ENCODE data around the gene RFX1. TPM values are rescaled to one million over a fixed set of nuclear protein-coding genes. Genes with fewer than 3 reads are reported as not detected.

The RFX1 gene
- polyA plus RNA-seq, 1 donor from 2014 or later, result 2.2 TPM

DNA sequence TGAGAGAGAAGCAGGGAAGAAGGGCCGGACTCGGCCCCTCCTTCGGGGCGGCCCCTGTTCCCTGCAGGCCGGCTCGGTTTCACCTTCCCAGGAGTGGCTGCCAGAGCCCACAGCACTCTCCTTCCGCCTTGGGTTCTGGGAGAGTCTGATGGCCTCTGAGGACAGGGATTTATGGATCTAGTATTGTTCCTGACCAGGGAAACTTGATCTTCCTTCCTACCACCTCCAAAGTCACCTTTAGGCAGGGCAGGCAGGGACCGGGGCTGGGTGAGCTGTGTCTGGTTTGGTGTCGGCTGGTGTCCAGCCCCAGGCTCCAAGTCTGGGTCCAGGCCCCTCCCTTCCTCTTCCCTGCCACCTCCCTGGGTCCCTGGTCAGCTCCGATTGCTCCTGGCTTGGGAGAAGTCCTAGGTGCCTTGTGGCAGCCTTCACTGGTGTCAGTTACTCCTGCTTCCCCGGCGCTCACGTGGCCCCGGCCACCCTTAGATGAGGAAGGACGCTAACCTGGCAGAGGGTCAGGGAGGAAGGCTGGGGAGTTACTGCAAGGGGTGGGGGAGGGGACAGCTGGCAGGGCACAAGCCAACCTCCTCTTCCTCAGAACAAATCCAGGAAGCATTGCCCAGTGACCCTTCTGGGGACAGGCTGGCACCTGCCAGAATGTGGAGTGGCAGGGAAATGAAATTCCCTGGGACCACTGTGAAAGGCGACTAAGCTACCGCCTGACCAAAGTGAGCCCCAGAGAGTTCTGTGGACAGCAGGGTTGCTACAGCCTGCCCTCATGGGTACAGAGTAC lies 18.8 kb downstream of the RFX1 start (continued):
- TF ChIP-seq MXI1 (conservative IDR thresholded peaks at IDR 0.05; ENCODE audit: poor library complexity, severe bottlenecking) (no peak), RAD21 (conservative IDR thresholded peaks at IDR 0.05) (no peak)

- Histone ChIP-seq H2AFZ (ENCODE audit: low read depth, low read length) (no peak overlapping the region), H3K9me3 (ENCODE audit: low read length) (no peaks in the 10 kb centered on the region)
Measured at GRCh38 chr19:13986348-13986904, 19.7 kb downstream of the RFX1 start.

DNA sequence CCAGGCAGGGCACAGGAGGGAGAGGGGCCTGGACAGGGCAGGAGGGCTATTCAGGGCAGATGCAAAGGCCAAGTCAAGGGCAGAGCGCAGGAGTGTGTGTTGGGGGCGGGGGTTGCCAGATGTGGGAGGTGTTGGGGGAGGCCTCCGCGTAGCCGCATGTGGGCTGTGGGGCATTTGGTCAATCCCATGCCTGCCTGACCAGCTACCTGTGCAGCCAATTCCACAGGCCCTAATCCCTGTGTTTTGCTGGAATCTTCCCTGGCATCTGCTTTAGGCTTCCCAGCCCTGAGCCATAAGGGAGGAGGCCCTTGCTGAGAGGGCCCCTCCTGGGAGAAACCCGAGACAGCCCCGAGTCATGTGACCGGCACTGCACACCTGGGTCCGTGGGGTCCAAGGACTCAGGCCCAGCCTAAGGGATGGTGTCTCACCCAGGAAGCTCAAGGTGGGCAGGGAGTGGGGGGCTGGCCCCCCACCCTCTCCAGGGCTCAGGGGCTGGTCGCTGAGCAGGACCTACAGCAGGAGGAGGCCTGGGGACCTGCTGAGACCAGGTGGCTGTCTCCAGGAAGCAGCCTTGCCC lies 20.3 kb downstream of the RFX1 start:
- Histone ChIP-seq H3K27me3 (ENCODE audit: insufficient read depth, low read depth, low read length) (no peaks in the 10 kb centered on the region), H3K9me2 (ENCODE audit: insufficient read depth, low read length) (no peaks in the 10 kb centered on the region), H3K4me3 (ENCODE audit: low read length) (no peak overlapping the region), H3K9ac (ENCODE audit: low read length) (no peak overlapping the region), H3F3A (ENCODE audit: insufficient read depth, low read length, poor library complexity, severe bottlenecking) (no peaks in the 10 kb centered on the region), H4K20me1 (ENCODE audit: insufficient read depth) (no peaks in the 10 kb centered on the region), H3K9me3 (ENCODE audit: low read length) (no peaks in the 10 kb centered on the region), H3K4me2 (ENCODE audit: low read length) (no peak overlapping the region), H2AFZ (ENCODE audit: low read depth, low read length) (no peak overlapping the region), H3K27ac (ENCODE audit: low read length) (no peak overlapping the region), H3K36me3 (ENCODE audit: insufficient read depth, low read length) (no peaks in the 10 kb centered on the region), H3K79me2 (replicated peaks; ENCODE audit: insufficient read depth, low read length) (no peaks in the 10 kb centered on the region)
- no peak for TF ChIP-seq RAD21 (conservative IDR thresholded peaks at IDR 0.05)
- TF ChIP-seq SMC3 (conservative IDR thresholded peaks at IDR 0.05; ENCODE audit: poor library complexity), result no peak
- no peak for TF ChIP-seq EP300 (conservative IDR thresholded peaks at IDR 0.05; ENCODE audit: poor library complexity, severe bottlenecking)
- TF ChIP-seq, protein P1, sequence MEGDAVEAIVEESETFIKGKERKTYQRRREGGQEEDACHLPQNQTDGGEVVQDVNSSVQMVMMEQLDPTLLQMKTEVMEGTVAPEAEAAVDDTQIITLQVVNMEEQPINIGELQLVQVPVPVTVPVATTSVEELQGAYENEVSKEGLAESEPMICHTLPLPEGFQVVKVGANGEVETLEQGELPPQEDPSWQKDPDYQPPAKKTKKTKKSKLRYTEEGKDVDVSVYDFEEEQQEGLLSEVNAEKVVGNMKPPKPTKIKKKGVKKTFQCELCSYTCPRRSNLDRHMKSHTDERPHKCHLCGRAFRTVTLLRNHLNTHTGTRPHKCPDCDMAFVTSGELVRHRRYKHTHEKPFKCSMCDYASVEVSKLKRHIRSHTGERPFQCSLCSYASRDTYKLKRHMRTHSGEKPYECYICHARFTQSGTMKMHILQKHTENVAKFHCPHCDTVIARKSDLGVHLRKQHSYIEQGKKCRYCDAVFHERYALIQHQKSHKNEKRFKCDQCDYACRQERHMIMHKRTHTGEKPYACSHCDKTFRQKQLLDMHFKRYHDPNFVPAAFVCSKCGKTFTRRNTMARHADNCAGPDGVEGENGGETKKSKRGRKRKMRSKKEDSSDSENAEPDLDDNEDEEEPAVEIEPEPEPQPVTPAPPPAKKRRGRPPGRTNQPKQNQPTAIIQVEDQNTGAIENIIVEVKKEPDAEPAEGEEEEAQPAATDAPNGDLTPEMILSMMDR (IDR thresholded peaks at IDR 0.05; ENCODE audit: poor library complexity, severe bottlenecking), result no peak
- TF ChIP-seq, protein P2, sequence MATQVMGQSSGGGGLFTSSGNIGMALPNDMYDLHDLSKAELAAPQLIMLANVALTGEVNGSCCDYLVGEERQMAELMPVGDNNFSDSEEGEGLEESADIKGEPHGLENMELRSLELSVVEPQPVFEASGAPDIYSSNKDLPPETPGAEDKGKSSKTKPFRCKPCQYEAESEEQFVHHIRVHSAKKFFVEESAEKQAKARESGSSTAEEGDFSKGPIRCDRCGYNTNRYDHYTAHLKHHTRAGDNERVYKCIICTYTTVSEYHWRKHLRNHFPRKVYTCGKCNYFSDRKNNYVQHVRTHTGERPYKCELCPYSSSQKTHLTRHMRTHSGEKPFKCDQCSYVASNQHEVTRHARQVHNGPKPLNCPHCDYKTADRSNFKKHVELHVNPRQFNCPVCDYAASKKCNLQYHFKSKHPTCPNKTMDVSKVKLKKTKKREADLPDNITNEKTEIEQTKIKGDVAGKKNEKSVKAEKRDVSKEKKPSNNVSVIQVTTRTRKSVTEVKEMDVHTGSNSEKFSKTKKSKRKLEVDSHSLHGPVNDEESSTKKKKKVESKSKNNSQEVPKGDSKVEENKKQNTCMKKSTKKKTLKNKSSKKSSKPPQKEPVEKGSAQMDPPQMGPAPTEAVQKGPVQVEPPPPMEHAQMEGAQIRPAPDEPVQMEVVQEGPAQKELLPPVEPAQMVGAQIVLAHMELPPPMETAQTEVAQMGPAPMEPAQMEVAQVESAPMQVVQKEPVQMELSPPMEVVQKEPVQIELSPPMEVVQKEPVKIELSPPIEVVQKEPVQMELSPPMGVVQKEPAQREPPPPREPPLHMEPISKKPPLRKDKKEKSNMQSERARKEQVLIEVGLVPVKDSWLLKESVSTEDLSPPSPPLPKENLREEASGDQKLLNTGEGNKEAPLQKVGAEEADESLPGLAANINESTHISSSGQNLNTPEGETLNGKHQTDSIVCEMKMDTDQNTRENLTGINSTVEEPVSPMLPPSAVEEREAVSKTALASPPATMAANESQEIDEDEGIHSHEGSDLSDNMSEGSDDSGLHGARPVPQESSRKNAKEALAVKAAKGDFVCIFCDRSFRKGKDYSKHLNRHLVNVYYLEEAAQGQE (IDR thresholded peaks at IDR 0.05; ENCODE audit: borderline replicate concordance), result no peak
- TF ChIP-seq EZH2 (IDR thresholded peaks at IDR 0.05; ENCODE audit: borderline replicate concordance, insufficient read depth, low read length, poor library complexity, severe bottlenecking), result no peak
- TF ChIP-seq MXI1 (conservative IDR thresholded peaks at IDR 0.05; ENCODE audit: poor library complexity, severe bottlenecking), result no peak
- no peak for TF ChIP-seq POLR2AphosphoS5 (IDR thresholded peaks at IDR 0.05)
- no peak for TF ChIP-seq TAF1 (IDR thresholded peaks at IDR 0.05; ENCODE audit: low read depth)

More at GRCh38 chr19:13986348-13986904, 19.7 kb downstream of the RFX1 start:
- Histone ChIP-seq H3K79me2 (replicated peaks; ENCODE audit: insufficient read depth, low read length) (no peaks in the 10 kb centered on the region), H3F3A (ENCODE audit: insufficient read depth, low read length, poor library complexity, severe bottlenecking) (no peaks in the 10 kb centered on the region), H3K27me3 (ENCODE audit: insufficient read depth, low read depth, low read length) (no peaks in the 10 kb centered on the region), H3K9me2 (ENCODE audit: insufficient read depth, low read length) (no peaks in the 10 kb centered on the region), H3K27ac (ENCODE audit: low read length) (no peak overlapping the region), H3K9ac (ENCODE audit: low read length) (no peak overlapping the region), H3K4me2 (ENCODE audit: low read length) (no peak overlapping the region), H3K36me3 (ENCODE audit: insufficient read depth, low read length) (no peaks in the 10 kb centered on the region), H4K20me1 (ENCODE audit: insufficient read depth) (no peaks in the 10 kb centered on the region), H3K4me3 (ENCODE audit: low read length) (no peak overlapping the region)
- TF ChIP-seq TAF1 (IDR thresholded peaks at IDR 0.05; ENCODE audit: low read depth), result no peak

All from neural cell (in vitro differentiated cells).